NCI-H2107 treated with DMSO at 0.1 percent for 48 hours (cell line): Measurements from ENCODE around the gene THAP4.

Experiments used
- DNase-seq: peaks from one replicate; lab custom pipeline; 2025; ENCODE audit not compliant: unreplicated experiment; lab: John Stamatoyannopoulos, UW

The THAP4 gene

GRCh38 chr2:241615041-241615440 lies 21.9 kb downstream of the THAP4 start:
- DNase-seq = peak; percentile 14

- DNase-seq = peak; percentile 26
Observed at GRCh38 chr2:241613017-241613780, 23.8 kb downstream of the THAP4 start.

DNA sequence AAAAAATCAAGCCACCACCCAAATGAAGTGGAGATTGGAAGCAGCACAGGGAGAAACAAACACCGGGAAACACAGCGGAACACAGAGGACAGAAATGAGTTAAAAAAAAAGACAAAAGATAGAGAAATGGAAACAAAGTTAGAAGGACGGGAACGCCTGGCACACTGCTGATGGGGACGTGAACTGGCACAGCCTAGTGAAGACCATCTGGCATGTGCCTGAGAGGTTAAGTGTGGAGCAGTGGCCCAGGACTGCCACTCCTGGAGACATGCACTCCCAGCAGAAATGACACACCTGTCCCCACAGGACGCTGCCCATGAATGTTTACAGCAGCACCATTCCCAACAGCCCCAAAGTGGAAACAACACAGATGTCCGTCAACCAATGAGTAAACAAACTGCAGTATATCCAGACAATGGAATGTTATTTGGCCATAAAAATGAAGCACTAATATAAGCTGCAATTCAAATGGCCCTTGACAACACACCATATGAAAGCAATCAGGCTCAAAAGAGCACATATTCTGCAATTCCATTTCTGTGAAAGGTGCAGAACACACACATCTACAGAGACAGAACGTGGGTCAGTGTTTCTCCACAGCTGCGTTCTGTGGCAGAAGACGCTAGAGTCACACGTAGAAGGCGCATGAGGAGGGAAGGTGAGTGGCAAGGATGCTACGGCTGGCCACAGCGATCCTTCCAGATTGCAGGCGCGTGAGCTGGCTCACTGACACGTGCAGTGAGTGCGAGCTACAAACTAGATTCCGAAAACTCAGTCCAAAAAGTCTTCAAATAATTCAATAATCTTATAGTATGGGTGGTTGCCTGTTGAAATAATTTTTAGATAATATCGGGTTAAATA lies 24.6 kb downstream of the THAP4 start:
- peak; percentile 29 for DNase-seq

- DNase-seq = no peak
Observed at GRCh38 chr2:241611062-241611461, 25.9 kb downstream of the THAP4 start.

GRCh38 chr2:241609859-241610793 lies 26.8 kb downstream of the THAP4 start:
- peak; percentile 51 for DNase-seq

DNA sequence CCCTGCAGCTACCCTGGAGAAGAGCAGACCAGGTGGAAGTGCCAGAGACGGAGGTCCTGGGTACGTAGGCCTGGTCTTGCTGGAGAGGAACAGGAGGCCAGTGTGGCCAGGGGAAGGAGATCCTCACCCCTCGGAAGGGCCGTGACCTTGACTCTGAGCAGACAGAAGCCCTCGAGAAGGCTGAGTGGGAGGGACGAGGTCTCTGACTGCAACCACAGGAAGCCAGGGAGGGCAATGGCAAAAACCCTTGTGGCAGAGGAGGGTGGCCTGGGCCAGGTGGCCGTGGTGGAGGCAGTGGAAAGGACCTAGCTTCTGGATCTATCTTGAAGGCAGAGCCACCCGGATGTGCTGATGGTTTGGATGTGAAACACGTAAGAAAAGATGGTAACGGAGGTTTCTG lies 28.1 kb downstream of the THAP4 start:
- no peak for DNase-seq

GRCh38 chr2:241607162-241607885 lies 29.6 kb downstream of the THAP4 start:
- no peak for DNase-seq

GRCh38 chr2:241606186-241606585 lies 30.8 kb downstream of the THAP4 start:
- no peak for DNase-seq

DNA sequence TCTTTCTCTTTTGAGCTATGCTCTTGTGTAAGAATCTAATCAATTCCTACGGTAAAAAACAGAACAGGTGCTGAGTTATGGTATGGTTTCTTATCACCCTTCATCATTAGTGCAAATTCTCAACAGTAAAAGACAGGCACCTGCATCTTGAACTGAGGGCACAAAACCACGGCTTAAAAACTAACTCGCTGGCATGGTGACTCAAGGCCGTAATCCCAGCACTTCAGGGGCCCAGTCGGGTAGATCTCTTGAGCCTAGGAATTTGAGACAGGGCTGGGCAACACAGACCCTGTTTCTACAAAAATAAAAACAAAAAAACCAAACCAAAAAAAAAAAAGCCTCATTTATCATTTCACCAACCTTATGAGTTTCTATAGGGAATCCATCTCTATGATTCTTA lies 33.3 kb downstream of the THAP4 start:
- no peak for DNase-seq

GRCh38 chr2:241602720-241603119 lies 34.2 kb downstream of the THAP4 start:
- no peak for DNase-seq

DNA sequence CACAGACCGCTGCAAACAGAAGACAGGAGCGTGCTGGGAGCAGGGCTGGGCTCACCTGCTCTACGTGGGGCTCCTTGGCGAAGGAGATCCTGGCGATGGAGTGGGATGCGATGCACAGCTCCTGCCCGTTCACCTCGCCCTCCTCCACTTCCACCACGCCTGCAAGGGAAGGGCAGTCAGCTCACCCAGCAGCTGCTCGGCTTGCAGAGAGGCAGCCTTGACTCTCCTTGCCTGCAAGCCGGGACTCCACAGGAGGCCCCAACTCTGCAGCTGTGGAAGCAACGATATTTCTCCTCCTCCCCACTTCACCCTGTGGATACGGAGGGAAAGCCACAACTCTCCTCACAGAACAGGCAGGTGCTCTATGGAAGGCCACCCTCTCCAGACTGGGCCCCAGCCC lies 35.1 kb downstream of the THAP4 start:
- DNase-seq = peak; percentile 55

DNA sequence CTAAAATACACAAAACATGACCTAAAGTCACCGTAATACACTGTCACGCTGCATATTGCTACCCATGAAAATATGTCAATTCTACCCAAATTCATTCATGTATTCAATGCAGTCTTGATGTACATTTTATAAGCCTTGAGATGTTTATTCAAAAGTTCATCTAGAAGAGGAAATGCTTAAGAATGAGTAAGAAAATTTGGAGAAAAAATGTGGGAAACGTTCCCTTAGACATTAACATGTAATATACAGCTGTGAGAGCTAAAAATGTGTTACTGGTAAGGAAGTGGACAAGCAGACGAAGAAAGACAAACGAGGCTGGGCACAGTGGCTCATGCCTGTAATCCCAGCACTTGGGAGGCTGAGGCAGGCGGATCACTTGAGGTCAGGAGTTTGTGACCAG lies 37.3 kb downstream of the THAP4 start:
- no peak for DNase-seq

- DNase-seq = no peak
Observed at GRCh38 chr2:241598487-241598886, 38.5 kb downstream of the THAP4 start.

- DNase-seq = peak; percentile 10
Observed at GRCh38 chr2:241598061-241598460, 38.9 kb downstream of the THAP4 start.

GRCh38 chr2:241597561-241597960 lies 39.4 kb downstream of the THAP4 start:
- DNase-seq = no peak

- DNase-seq = no peak
Observed at GRCh38 chr2:241595600-241596140, 41.3 kb downstream of the THAP4 start.

GRCh38 chr2:241593271-241593670 lies 43.7 kb downstream of the THAP4 start:
- DNase-seq = no peak

- DNase-seq = no peak
Observed at GRCh38 chr2:241592126-241592845, 44.7 kb downstream of the THAP4 start.
